Breast epithelium (tissue), 3 donors: ENCODE measurements around the gene MMD.

ENCODE experiments used
- CTCF ChIP-seq, 3 donors: fragments of 450-650 bp; IDR thresholded peaks; one replicate each; pipeline ENCODE4 v1.5.1; 2016 to 2017; ENCODE audit warnings: antibody characterized with exemption in 3 of 3, mild to moderate bottlenecking in 3 of 3, moderate library complexity in 3 of 3
- POLR2AphosphoS5 ChIP-seq, 3 donors: sonication (generic); formaldehyde crosslinking; IDR thresholded peaks; one replicate each; pipeline ENCODE4 v1.6.1; 2017; ENCODE audit warnings: antibody characterized with exemption in 3 of 3

DNA sequence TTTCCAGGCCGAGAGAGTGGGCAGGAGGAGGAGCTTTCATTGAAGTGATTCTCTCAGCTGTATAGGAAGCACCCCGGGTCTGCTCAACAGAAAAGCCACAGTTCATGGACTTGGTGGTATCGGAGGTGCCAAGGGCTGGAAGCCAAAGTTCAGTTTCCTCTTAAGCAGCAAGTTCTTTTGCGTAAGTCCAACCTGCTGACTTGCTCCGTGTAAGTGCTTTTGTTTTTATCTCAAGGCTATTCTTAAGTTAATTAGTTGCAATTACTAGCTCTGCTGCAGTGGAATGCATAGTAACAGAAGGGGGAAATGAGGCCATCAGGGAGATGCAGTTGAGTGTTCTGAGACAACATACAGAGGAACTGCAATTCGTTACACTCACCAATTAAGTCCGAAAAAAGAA is 45.0 kb upstream of the MMD start:
- TF ChIP-seq CTCF (IDR thresholded peaks at IDR 0.05) (no peak), POLR2AphosphoS5 (IDR thresholded peaks at IDR 0.05) (no peak)
